Smooth muscle cell (in vitro differentiated cells): ENCODE results near the gene DACH1. TPM values are rescaled to one million over a fixed set of nuclear protein-coding genes. Genes with fewer than 3 reads are reported as not detected.

ENCODE experiments used
- DNase-seq: peaks from one replicate; lab custom pipeline; 2025; ENCODE audit not compliant: unreplicated experiment; lab: John Stamatoyannopoulos, UW
- H2AFZ ChIP-seq: fragments of 200-600 bp; sonication (generic); 2 replicates; pipeline ENCODE4 v1.6.0; 2016; ENCODE audit warnings: antibody characterized with exemption, low read depth, mild to moderate bottlenecking
- H3F3A ChIP-seq: fragments of 200-600 bp; sonication (generic); 2 replicates; pipeline ENCODE4 v1.6.0; 2017; ENCODE audit warnings: antibody characterized with exemption, low read depth
- H3K27ac ChIP-seq: fragments of 200-600 bp; sonication (generic); 2 replicates; pipeline ENCODE4 v1.5.1; 2016; ENCODE audit warnings: low read depth, mild to moderate bottlenecking
- H3K27me3 ChIP-seq: fragments of 200-600 bp; sonication (generic); 2 replicates; pipeline ENCODE4 v1.6.1; 2016; ENCODE audit warnings: low read depth, mild to moderate bottlenecking
- H3K36me3 ChIP-seq: fragments of 200-600 bp; sonication (generic); 2 replicates; pipeline ENCODE4 v1.5.1; 2016; ENCODE audit warnings: low read depth
- H3K4me1 ChIP-seq: fragments of 200-600 bp; sonication (generic); 2 replicates; pipeline ENCODE4 v1.5.1; 2016; ENCODE audit warnings: low read depth
- H3K4me2 ChIP-seq: fragments of 200-600 bp; sonication (generic); 2 replicates; pipeline ENCODE4 v1.6.0; 2016; ENCODE audit warnings: mild to moderate bottlenecking
- H3K4me3 ChIP-seq: fragments of 200-600 bp; sonication (generic); 2 replicates; pipeline ENCODE4 v1.5.1; 2016; ENCODE audit warnings: mild to moderate bottlenecking
- H3K79me2 ChIP-seq: fragments of 200-600 bp; sonication (generic); 2 replicates; pipeline ENCODE4 v1.6.0; 2016; ENCODE audit warnings: low read depth, mild to moderate bottlenecking
- H3K9ac ChIP-seq: fragments of 200-600 bp; sonication (generic); 2 replicates; pipeline ENCODE4 v1.6.0; 2016; ENCODE audit warnings: low read depth
- H3K9me3 ChIP-seq: fragments of 200-600 bp; sonication (generic); replicated peaks from 2 replicates; pipeline ENCODE4 v1.5.1; 2016; ENCODE audit warnings: low read depth
- H4K20me1 ChIP-seq: fragments of 200-600 bp; sonication (generic); 2 replicates; pipeline ENCODE4 v1.6.0; 2016; ENCODE audit warnings: low read depth
- WGBS: methylation state at CpG from one replicate; pipeline ENCODE4 v1.1.7; 2016; ENCODE audit warnings: low lambda C conversion rate; 5-methylcytosine and 5-hydroxymethylcytosine counted together
- polyA plus RNA-seq: library from polyadenylated mRNA; unstranded; fragments of >200 nt; fragmentation: Nextera tagmentation; extraction: Ambion mirVana; gene quantifications from 2 replicates; pipeline ENCODE4 v1.2.1, GENCODE V29; 2016
- total RNA-seq: library from RNA; depleted of rRNA; stranded (reverse); fragments of >200 nt; gene quantifications from 2 replicates; pipeline ENCODE4 v1.2.3, GENCODE V29; 2014
- TF ChIP-seq, protein P1 (sequence below): fragments of 200-600 bp; sonication (generic); IDR thresholded peaks from 2 replicates; pipeline ENCODE4 v1.5.1; 2017; ENCODE audit warnings: borderline replicate concordance, mild to moderate bottlenecking, antibody characterized with exemption; ENCODE audit not compliant: insufficient read depth, poor library complexity, severe bottlenecking

DACH1 gene
- total and polyA plus RNA-seq, 2 experiments from 2014 or later: 0.33 to 1.6 TPM

DNA sequence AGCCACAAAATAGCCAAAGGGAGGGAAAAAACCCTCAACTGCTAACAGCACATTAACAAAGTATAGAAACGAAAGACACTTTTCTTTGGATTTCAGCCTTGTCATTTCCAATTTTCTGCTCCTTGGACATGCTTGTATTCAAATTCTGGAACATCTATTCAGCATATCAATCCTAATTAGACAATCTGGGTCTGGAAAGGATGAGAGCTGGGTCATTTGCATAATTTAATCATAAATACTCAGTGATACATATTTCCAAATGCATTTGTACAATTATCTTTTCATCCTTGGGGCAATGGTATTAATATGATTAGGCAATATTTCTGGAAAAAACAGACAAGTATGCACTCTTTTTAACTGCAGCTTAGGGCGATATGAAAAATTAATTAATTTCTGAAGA lies 14.3 kb downstream of the DACH1 start:
- WGBS: 95% methylated on average over 2 of the region's 2 CpGs
- Histone ChIP-seq H3K4me1 (peaks cover 11% of the 10 kb centered on the region), H4K20me1 (no peaks in the 10 kb centered on the region), H3K27me3 (no peaks in the 10 kb centered on the region), H3K9ac (no peak overlapping the region), H3K9me3 (no peaks in the 10 kb centered on the region), H3K79me2 (no peaks in the 10 kb centered on the region), H2AFZ (no peak overlapping the region), H3K27ac (no peak overlapping the region), H3K4me3 (no peak overlapping the region), H3K4me2 (no peak overlapping the region), H3K36me3 (no peaks in the 10 kb centered on the region), H3F3A (no peaks in the 10 kb centered on the region)
- TF ChIP-seq, protein P1, sequence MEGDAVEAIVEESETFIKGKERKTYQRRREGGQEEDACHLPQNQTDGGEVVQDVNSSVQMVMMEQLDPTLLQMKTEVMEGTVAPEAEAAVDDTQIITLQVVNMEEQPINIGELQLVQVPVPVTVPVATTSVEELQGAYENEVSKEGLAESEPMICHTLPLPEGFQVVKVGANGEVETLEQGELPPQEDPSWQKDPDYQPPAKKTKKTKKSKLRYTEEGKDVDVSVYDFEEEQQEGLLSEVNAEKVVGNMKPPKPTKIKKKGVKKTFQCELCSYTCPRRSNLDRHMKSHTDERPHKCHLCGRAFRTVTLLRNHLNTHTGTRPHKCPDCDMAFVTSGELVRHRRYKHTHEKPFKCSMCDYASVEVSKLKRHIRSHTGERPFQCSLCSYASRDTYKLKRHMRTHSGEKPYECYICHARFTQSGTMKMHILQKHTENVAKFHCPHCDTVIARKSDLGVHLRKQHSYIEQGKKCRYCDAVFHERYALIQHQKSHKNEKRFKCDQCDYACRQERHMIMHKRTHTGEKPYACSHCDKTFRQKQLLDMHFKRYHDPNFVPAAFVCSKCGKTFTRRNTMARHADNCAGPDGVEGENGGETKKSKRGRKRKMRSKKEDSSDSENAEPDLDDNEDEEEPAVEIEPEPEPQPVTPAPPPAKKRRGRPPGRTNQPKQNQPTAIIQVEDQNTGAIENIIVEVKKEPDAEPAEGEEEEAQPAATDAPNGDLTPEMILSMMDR: no peak
- no peak for DNase-seq

DNA sequence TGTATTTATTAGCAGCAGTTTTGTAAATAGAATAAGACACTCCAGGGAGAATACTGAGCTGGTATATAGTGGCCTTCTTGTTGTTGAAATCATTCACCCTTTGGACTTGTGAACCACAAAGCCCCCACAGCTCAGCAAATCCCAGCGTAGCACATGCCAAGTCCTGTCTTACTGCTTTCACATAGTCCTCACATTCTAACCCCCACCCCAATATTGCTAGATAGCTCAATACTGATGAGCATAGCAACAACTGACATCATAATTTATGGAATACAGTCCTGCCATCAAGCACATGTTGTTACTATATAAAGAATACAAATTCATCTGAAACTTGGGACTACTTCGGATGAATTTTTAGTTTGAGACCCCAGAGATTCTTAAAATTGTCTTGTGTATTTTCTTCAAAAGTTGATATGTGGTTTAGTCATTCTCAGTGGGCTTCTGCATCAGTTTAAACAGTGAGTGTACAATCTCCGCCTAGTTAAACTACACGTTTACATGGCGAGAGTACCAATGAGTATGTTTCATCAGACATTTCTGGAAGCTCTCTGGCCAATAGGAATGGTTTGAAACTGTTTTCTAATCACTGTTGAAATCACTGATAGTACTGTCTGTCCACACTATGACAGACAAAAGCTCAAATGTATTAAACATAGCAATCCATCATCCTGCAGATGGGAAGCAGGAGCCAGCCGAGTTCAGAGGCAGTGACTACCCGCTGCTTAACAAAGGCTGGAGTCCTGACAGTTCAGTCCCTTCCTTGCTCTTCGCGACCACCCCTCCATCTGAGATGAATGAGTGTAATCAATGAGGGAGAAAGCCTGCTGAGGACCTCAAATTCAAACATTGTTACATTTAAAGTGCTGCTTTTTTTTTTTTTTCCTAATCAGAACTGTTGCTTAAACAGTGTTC lies 15.2 kb downstream of the DACH1 start:
- TF ChIP-seq, protein P1: no peak
- Histone ChIP-seq H3K36me3 (no peaks in the 10 kb centered on the region), H3K4me3 (no peak overlapping the region), H2AFZ (no peak overlapping the region), H3K27me3 (no peaks in the 10 kb centered on the region), H3K79me2 (no peaks in the 10 kb centered on the region), H3K4me1 (peaks cover 11% of the 10 kb centered on the region), H3K9me3 (no peaks in the 10 kb centered on the region), H3F3A (no peaks in the 10 kb centered on the region), H3K27ac (no peak overlapping the region), H3K4me2 (no peak overlapping the region), H3K9ac (no peak overlapping the region), H4K20me1 (no peaks in the 10 kb centered on the region)
- WGBS: 86% methylated on average over 9 of the region's 9 CpGs
- DNase-seq: no peak

DNA sequence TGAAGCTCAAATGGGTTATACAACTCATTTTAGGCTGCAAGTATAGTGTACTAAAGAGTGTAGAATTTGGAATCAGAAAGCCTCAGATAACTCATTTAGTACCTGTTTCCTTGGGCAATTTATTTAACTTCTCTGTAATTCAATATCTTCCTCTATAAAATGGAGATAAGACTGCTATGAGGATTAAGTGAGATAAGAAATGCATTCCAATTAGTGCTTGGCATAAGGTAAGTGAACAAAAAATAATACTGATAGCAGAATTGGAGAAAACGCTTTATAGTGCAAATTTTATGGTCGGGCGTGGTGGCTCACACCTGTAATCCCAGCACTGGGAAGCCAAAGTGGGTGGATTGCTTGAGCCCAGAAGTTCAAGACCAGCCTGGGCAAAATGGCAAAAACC lies 25.0 kb downstream of the DACH1 start:
- Histone ChIP-seq H3K9ac (no peak overlapping the region), H3K9me3 (no peaks in the 10 kb centered on the region), H3F3A (no peaks in the 10 kb centered on the region), H2AFZ (no peak overlapping the region), H3K36me3 (no peaks in the 10 kb centered on the region), H3K27me3 (no peaks in the 10 kb centered on the region), H3K4me1 (no peaks in the 10 kb centered on the region), H4K20me1 (no peaks in the 10 kb centered on the region), H3K27ac (no peak overlapping the region), H3K4me3 (no peak overlapping the region), H3K79me2 (no peaks in the 10 kb centered on the region), H3K4me2 (no peak overlapping the region)
- TF ChIP-seq, protein P1: no peak
- DNase-seq: no peak
- 96% methylated on average over 3 of the region's 3 CpGs for WGBS
